Breast epithelium (tissue), 4 donors: ENCODE results near the gene SIL1. TPM values are rescaled to one million over a fixed set of nuclear protein-coding genes. Genes with fewer than 3 reads are reported as not detected.
"Not testable (repeated sequence)": the region's sequence is repeated elsewhere in the genome, so short reads cannot be mapped to it uniquely, and the experiment has no call there.

Experiments
- DNase-seq, 2 donors: peaks; one replicate each; pipeline ENCODE4 v3.0.0-alpha.2; 2019; ENCODE audit warnings: low spot score in 2 of 2
- H3K27ac ChIP-seq, 2 donors: fragments of 200-600 bp; sonication (generic) in 1 of 2; one replicate each; pipeline ENCODE4 v1.5.1; 2016 to 2019; ENCODE audit warnings: mild to moderate bottlenecking in 1 of 2
- H3K27me3 ChIP-seq, 2 donors: fragments of 200-600 bp; sonication (generic) in 1 of 2; one replicate each; pipeline versions ENCODE4 v1.5.1 to v1.6.0; 2017 to 2019; ENCODE audit warnings: control low read depth in 1 of 2, mild to moderate bottlenecking in 1 of 2
- H3K36me3 ChIP-seq: fragments of 200-600 bp; one replicate; pipeline ENCODE4 v1.5.1; 2019
- H3K4me1 ChIP-seq, 2 donors: fragments of 200-600 bp; sonication (generic); one replicate each; pipeline ENCODE4 v1.5.1; 2016 to 2019; ENCODE audit warnings: control low read depth in 1 of 2
- H3K4me3 ChIP-seq, 3 donors: fragments of 200-600 bp; sonication (generic); 1 replicate in 2 of 3; 2 replicates in 1 of 3; pipeline ENCODE4 v1.5.1; 2016 to 2019; ENCODE audit warnings: mild to moderate bottlenecking in 3 of 3, moderate library complexity in 2 of 3
- H3K9me3 ChIP-seq, 2 donors: fragments of 200-600 bp; sonication (generic) in 1 of 2; one replicate each; pipeline ENCODE4 v1.5.1; 2016 to 2019; ENCODE audit warnings: control low read depth in 1 of 2
- POLR2A ChIP-seq: fragments of 450-650 bp; IDR thresholded peaks from one replicate; pipeline ENCODE4 v1.6.1; 2016; ENCODE audit warnings: antibody characterized with exemption, mild to moderate bottlenecking, moderate library complexity
- POLR2AphosphoS5 ChIP-seq, 3 donors: sonication (generic); formaldehyde crosslinking; IDR thresholded peaks; one replicate each; pipeline ENCODE4 v1.6.1; 2017; ENCODE audit warnings: antibody characterized with exemption in 3 of 3
- intact Hi-C: fragments of 100-400 bp; cut with DNase I; formaldehyde crosslinking; loops from one replicate; pipeline ENCODE4 v1.15.1; 2023; ENCODE audit warnings: low total_unique reads
- total RNA-seq, 3 donors: library from RNA; depleted of rRNA; stranded (reverse); fragments of >200 nt; gene quantifications; one replicate each; pipeline ENCODE4 v1.1.0, GENCODE V29; 2016
- TF ChIP-seq, protein P1 (sequence below), 3 donors: fragments of 450-650 bp; IDR thresholded peaks; one replicate each; pipeline ENCODE4 v1.5.1; 2016 to 2017; ENCODE audit warnings: antibody characterized with exemption in 3 of 3, mild to moderate bottlenecking in 3 of 3, moderate library complexity in 3 of 3

Gene SIL1
- total RNA-seq, 3 donors from 2014 or later, result 29.9 to 63.9 (median 48.2) TPM

DNA sequence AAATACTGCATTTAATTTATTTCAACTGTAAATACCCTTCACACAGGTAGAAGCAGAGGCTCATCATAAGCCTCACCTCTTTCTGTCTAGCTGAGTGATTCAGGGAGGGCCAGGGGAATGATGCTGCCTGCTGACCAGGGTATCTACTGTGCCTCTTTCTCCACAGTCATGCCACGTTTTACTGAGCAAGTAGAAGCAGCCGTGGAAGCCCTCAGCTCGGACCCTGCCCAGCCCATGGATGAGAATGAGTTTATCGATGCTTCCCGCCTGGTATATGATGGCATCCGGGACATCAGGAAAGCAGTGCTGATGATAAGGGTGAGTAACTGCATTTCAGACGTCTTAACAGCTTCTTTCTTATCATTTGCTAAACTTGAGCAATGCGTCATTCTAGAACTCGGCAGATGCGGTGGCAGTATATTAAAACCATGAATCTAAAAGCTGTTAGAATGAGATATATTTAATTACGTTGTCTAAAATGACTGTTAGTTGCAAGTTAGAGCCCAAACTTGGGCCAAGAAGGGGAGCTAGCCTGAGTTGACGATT, 273.0 kb downstream of the SIL1 start:
- no peak for DNase-seq
- Histone ChIP-seq H3K27ac (no peak overlapping the region), H3K9me3 (no peaks in the 10 kb centered on the region), H3K36me3 (peaks cover 4% of the 10 kb centered on the region), H3K27me3 (no peaks in the 10 kb centered on the region), H3K4me1 (no peaks in the 10 kb centered on the region), H3K4me3 (no peak overlapping the region)
- no peak for TF ChIP-seq POLR2AphosphoS5 (IDR thresholded peaks at IDR 0.05)
- no peak for TF ChIP-seq POLR2A
- TF ChIP-seq, protein P1, sequence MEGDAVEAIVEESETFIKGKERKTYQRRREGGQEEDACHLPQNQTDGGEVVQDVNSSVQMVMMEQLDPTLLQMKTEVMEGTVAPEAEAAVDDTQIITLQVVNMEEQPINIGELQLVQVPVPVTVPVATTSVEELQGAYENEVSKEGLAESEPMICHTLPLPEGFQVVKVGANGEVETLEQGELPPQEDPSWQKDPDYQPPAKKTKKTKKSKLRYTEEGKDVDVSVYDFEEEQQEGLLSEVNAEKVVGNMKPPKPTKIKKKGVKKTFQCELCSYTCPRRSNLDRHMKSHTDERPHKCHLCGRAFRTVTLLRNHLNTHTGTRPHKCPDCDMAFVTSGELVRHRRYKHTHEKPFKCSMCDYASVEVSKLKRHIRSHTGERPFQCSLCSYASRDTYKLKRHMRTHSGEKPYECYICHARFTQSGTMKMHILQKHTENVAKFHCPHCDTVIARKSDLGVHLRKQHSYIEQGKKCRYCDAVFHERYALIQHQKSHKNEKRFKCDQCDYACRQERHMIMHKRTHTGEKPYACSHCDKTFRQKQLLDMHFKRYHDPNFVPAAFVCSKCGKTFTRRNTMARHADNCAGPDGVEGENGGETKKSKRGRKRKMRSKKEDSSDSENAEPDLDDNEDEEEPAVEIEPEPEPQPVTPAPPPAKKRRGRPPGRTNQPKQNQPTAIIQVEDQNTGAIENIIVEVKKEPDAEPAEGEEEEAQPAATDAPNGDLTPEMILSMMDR (IDR thresholded peaks at IDR 0.05), result no peak
- intact Hi-C loops, result no loop called here

DNA sequence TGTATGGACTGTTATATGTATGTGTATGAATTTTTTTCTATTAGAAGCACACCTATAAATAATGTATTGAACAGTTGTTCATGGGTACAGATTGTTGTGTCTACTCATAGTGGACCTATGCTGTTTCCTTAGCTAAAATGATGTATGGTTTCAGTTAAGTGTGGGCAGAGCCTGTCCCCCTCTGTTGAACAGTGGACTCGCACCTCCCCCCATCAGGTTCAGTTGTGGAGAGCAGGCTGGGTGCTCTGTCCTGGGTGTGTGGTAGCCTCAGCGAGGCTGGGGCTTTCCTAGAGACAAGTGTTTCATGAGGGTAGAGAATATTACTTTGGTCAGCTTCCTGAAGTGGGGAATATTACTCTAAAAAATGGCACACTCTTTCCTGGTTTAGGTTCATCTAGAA, 275.7 kb downstream of the SIL1 start:
- no peak overlapping the region for H3K27ac ChIP-seq
- intact Hi-C loops, result no loop called here
- H3K36me3 ChIP-seq, result peaks cover 4% of the 10 kb centered on the region
- no peak for DNase-seq
- H3K4me1 ChIP-seq, result no peaks in the 10 kb centered on the region
- TF ChIP-seq POLR2AphosphoS5 (IDR thresholded peaks at IDR 0.05), result no peak
- TF ChIP-seq, protein P1 (IDR thresholded peaks at IDR 0.05), result no peak
- no peak for TF ChIP-seq POLR2A
- no peaks in the 10 kb centered on the region for H3K27me3 ChIP-seq
- no peak overlapping the region for H3K4me3 ChIP-seq
- H3K9me3 ChIP-seq, result no peaks in the 10 kb centered on the region

DNA sequence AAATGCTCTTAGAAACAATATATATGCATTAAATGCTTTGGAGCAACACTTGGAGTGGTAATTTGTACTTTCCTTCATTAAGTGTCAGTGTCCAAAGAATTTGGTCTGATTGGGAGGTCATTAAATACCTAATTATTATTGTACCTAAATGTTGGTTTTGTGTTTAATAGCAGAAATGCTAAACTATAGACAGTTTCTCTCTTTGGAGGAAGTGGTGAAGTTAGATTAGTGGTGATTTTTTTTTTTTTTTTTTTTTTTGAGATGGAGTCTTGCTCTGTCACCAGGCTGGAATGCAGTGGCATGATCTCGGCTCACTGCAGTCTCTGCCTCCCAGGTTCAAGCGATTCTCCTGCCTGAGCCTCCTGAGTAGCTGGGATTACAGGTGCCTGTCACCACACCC, 276.8 kb downstream of the SIL1 start:
- H3K36me3 ChIP-seq, H3K4me3 ChIP-seq, DNase-seq, H3K4me1 ChIP-seq, H3K27me3 ChIP-seq, intact Hi-C loops, H3K9me3 ChIP-seq, H3K27ac ChIP-seq: not testable (repeated sequence)

DNA sequence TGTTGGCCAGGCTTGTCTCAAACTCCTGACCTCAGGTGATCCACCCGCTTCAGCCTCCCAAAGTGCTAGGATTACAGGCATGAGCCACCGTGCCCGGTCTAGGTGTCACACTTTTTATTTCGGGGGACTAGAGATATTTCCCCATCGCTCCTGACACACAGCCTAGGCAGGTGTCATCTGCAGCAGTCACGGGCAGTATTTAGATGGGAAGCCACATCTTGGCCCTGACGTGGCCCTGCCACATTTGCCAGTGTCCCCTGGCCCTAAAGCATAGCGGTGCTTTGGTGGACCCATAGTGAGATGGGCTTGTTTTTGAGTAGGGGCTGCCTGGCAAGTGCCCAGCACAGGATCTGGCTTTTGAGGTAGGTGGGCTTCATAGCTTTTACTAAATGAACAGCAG, 278.0 kb downstream of the SIL1 start:
- H3K27me3 ChIP-seq, result no peaks in the 10 kb centered on the region
- H3K36me3 ChIP-seq, result peaks cover 2% of the 10 kb centered on the region
- H3K27ac ChIP-seq, result no peak overlapping the region
- no peak for DNase-seq
- intact Hi-C loops, result no loop called here
- TF ChIP-seq POLR2AphosphoS5 (IDR thresholded peaks at IDR 0.05) (no peak), POLR2A (no peak)
- TF ChIP-seq, protein P1 (IDR thresholded peaks at IDR 0.05), result no peak
- no peak overlapping the region for H3K4me3 ChIP-seq
- no peaks in the 10 kb centered on the region for H3K9me3 ChIP-seq
- H3K4me1 ChIP-seq, result no peaks in the 10 kb centered on the region

DNA sequence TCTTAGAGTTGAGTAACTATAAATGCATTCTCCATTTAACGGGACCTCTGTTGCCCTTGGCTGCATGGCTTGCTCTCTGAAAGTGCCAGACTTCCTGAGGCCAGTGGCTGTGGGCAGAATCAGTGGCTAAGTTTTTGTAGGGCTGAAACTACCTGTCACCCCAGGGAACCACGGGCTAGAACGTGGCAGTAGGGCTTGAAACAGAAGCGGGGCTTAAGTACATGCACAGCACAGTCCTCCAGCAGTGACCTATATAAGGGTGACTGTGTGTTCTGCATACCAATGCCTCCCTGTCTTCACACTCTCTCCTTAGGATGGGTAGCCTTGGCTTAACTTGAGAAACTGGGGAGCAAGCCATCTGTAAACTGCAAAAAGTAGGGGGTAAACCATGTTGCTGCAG, 279.5 kb downstream of the SIL1 start:
- DNase-seq, result no peak
- TF ChIP-seq, protein P1 (IDR thresholded peaks at IDR 0.05), result no peak
- Histone ChIP-seq H3K4me1 (no peaks in the 10 kb centered on the region), H3K27ac (no peak overlapping the region), H3K4me3 (no peak overlapping the region), H3K27me3 (no peaks in the 10 kb centered on the region), H3K36me3 (no peaks in the 10 kb centered on the region), H3K9me3 (no peaks in the 10 kb centered on the region)
- intact Hi-C loops, result no loop called here

DNA sequence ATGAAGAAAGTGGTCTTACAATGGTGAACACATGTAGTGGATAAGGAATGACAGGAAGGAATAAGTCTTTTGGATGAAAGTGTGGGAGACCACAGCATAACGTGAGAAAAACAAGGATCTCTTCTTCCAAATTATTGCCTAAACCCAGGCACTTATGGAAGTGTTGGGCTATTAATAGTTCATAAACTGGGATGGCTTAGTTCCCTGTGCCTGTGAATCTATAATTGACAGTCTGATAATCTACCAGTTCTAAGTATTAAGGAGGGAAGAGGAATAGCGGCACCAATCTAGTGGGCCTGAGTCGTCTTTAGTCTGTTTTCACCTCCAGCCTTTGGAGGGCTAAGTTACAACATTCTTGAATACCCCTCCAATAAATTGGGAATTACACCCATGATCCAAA, 283.8 kb downstream of the SIL1 start:
- no peaks in the 10 kb centered on the region for H3K36me3 ChIP-seq
- intact Hi-C loops, result no loop called here
- H3K27me3 ChIP-seq, result no peaks in the 10 kb centered on the region
- no peak overlapping the region for H3K27ac ChIP-seq
- no peak overlapping the region for H3K4me3 ChIP-seq
- H3K4me1 ChIP-seq, result no peaks in the 10 kb centered on the region
- no peak for DNase-seq
- TF ChIP-seq, protein P1 (IDR thresholded peaks at IDR 0.05), result no peak
- TF ChIP-seq POLR2A (no peak), POLR2AphosphoS5 (IDR thresholded peaks at IDR 0.05) (no peak)
- H3K9me3 ChIP-seq, result no peaks in the 10 kb centered on the region
